ENCODE results near the gene CINP.

- TF ChIP-seq POLR2AphosphoS5 (IDR thresholded peaks at IDR 0.05; ENCODE audit: low read depth, low read length) = no peak
- TF ChIP-seq TAF1 (IDR thresholded peaks at IDR 0.05; ENCODE audit: borderline replicate concordance, insufficient read depth, low read length) = no peak
These were observed 2.3 kb downstream of the CINP start for GRCh38 chr14:102360388-102360787.

Data from PFSK-1 (cell line).